ENCODE measurements around the gene COMMD7. TPM values are rescaled to one million over a fixed set of nuclear protein-coding genes. Genes with fewer than 3 reads are reported as not detected.

COMMD7 gene
- total RNA-seq, 1 donor from 2014 or later: 35.2 TPM

DNA sequence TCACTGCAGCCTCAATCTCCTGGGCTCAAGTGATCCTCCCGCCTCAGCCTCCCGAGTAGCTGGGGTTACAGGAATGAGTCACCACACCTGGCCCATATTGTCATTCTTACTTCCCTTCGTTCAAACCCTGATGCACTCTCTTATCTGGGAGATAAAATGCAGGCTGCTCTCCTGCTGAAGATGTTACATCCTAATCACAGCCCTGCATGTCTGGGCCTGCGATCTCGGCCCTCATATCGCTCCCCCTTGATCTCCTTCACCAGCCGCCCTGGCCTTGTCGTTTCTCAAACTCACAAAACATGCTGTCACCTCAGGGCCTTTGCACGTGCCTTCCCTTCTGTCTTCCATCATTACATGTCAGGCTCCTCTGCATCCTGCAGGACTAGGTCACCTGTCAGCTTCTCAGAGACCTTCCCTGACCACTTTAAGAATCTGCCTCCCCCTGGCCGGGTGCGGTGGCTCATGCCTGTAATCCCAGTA lies 60.7 kb downstream of the COMMD7 start:
- DNase-seq (ENCODE audit: extremely low read depth, low read depth, low spot score): no peak

DNA sequence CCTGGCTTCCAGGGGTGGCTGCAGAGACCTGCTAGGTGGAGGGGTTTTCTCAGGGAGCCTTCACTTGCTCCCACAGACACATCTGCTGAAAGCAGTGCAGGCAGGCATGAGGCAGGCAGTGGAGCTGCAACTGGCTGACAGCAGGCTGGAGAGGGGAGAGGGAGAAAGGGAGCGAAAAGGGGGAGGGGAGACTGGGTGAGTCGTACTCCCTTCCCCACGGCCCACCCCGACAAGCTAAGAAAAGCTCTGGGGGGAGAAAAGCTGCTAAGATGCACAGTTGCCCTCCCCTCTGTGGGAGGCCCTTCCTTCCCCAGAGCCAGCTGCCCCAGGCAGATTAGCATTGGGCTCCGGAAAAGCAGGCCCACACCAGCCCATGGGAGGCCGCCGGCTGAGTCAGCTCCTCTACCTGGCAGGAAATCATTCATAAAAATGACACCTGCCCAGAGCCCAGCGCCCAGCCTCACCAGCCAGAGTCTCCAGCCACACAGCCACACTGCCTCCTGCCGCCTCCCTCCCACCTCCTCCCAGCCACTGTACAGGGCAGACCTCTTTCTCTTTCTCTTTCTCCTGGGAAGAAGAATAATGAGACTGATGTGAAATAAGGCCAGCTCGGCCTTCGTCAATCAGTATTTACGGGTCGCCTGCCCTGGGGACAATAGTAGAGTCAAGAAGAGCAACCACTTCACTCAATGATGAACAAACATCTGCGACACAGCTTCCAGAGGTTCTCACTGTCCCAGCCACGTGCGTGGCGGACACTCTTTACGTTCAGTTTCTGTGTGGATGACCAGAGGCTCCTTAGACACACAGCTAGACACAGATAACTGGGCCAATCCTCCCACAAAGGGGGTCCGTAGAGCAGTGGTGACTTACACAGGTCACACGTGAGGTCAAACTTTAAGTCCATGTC lies 61.8 kb downstream of the COMMD7 start:
- no peak for DNase-seq (ENCODE audit: extremely low read depth, low read depth, low spot score)

DNA sequence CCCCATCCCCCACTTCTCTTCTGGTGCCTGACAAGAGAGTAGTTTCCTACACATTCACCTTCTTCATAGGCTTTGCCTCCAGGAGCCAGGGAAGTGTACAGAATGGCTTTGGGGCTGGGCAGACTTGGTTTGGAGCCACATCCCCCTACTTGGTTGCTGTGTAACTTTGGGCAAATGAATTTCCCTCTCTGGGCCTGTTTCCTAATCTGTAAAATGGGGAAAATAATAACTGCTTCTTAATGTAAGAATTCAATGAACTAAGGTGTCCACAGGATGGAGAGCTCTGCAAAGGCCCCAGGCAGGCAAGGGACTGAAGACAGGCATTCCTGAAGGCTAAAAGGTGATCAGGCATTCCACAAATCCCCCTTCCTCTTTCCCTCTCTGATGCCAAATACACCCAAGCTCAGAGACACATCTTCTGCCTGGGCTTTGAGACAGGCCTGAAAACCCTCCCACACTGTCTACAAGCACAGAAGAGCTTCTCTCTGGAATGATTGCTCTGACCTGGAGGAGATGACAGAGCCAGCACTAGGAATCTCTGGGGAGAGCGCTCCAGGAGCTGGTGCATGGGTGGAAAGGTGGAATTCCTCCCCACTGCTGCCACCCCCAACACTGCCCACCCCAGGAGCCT lies 62.6 kb downstream of the COMMD7 start:
- no peak for DNase-seq (ENCODE audit: extremely low read depth, low read depth, low spot score)

DNA sequence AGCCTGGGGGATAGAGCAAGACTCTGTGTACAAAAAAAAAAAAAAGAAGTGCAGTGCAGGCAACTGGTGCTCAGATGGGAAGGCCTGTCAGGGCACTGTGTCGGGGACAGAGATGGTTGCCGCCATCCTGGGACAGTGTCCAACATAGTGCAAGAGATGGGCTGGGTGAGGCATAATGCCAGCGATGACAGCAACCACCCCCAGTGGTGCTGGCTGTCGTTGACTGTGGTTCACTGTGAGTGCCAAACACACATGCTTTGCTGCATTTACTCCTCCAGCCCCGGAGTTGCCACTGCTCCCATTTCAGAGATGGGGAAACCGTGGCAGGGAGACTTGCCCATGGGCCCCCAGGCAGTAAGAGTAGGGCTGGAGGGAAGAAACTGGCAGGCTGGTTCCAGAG lies 64.3 kb downstream of the COMMD7 start:
- DNase-seq (ENCODE audit: extremely low read depth, low read depth, low spot score): no peak

DNA sequence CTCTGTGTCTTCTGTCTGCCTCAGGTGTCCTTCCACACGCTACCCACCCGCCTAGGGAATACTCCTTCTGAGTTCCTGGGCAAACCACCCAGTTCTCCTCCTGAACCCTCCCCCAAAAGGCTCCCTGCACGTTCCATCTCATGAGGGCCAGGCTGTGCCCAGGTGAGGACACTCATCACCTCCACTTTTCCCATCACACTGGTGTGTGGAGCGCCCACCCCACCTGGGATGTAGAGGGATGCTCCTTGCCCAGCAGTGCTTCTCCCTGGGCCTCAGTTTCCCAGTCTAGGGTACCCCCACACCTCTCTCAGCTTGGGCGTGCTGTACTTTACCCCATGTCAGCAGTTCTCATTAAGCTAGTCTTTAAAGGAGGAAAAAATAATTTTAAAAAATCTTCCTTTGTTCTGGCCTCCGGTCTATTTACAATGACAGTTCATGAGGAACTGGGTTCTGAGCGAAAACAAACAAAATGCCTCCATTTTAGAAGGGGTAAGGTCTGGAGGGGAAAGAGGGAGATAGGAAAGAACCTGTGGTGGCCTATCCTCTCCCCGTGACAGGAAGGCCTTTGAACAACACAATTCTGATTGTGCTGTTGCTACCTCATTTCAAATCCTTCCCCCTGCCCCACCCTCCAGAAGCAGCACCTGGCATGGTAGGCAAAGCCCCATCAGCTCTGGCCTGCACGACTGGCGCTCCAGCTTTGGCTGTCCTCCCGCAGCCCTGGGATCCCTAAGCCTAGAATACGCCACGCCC lies 67.9 kb downstream of the COMMD7 start:
- no peak for DNase-seq (ENCODE audit: extremely low read depth, low read depth, low spot score)

DNA sequence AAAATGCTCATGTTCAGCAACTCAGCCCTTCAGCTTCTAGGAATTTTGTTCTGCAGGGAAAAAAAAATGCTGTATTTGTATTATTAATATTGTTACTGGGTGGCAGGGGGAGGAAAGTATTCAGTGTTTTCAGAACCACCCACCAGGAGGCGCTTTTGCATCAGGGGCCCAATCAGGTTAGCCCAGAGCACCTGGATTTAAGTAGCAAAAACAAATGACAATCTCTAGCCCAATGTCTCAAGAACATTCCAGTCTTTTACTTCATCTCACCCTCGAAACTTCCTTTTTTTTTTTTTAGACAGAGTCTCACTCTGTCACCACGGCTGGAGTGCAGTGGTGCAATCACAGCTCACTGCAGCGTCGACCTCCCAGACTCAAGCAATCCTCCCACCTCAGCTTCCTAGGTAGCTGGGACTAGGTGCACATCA lies 68.9 kb downstream of the COMMD7 start:
- no peak for DNase-seq (ENCODE audit: extremely low read depth, low read depth, low spot score)

DNA sequence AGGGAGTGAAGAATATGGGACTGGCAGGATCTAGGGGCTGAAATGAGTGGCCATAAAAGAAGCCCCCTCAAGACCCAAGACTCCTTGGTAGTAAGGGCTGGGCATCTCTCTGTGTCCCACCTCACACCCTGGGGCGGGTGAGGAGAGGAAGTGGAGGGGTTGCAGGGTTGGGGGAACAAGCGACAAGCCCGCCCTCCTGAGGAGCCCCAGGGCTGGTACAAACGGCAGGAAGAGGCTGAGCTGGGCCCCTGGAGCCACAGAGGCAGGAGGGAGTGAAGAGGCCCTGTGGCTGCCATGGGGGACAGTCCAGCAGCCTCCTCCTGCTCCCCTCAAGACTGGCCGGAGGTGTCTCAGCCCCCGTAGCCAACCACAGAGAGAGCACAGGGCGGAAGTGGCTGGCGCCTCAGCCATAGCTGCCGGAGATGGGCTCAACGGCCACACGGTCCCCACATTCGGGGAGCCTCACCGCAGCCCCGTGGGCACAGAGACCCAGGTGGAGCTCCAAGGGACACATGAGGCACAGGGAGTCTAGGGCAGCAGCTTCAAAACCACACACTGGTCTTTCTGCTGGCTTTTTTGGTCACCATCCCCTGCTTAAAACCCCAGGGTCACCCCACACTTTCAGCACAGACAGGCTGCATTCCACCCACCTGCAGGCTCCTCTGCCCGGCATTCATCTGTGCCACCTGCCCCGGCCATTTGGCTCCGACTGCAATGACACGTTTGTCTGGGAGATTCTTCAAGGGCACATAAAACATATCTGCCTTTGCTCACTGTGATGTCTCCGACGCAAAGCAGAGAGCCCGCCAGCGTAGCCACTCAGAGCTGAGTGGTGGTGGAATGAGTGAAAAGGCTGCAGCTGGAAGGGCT lies 70.0 kb downstream of the COMMD7 start:
- DNase-seq (ENCODE audit: extremely low read depth, low read depth, low spot score): no peak

DNA sequence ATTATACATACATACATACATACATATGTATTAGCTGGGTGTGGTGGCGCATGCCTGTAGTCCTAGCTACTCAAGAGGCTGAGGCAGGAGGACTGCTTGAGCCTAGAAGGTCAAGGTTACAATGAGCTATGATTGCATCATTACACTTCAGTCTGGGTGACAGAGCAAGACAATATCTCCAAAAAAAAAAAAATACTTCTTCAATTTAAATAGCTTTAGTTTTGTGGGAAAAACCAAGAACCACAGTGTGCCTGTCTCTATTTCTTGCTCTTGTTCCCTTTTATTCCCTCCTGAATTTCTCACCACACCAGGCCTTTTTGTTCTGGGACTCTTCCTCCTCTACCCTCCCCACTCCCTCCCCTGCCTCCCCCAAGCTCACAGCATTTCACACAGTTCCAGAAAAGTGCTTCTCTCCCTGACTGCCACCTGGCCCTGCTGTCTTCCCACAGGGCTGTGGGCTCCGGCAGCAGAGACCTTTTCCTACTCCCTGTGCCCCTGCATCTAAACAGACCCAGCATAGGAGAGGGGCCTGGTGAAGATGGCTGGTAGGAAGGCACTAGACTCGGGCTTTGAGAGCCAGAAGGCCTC lies 70.8 kb downstream of the COMMD7 start:
- no peak for DNase-seq (ENCODE audit: extremely low read depth, low read depth, low spot score)

DNA sequence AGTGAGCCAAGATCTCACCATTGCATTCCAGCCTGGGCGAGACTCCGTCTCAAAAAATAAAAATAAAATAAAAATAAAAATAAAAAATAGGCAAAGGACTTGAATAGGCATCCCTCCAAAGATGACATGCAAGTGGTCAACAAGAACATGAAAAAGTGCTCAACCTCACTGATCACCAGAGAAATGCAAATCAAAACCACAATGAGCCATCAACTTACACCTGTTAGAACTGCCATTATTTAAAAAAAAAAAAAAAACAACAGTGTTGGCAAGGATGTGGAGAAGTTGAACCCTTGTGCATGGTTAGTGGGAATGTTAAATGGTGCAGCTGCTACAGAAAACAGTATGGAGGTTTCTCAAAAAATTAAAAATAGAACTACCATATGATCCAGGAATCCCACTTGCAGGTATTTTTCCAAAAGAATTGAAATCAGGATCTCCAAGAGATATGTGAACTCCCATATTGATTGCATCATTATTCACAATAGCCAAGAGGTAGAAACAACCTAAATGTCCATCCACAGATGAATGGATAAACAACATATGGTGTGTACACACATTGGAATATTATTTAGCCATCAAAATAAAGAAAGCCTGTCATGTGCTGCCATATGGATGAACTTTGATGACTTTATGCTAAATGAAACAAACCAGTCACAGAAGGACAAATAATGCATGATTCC lies 72.4 kb downstream of the COMMD7 start:
- DNase-seq (ENCODE audit: extremely low read depth, low read depth, low spot score): no peak

DNA sequence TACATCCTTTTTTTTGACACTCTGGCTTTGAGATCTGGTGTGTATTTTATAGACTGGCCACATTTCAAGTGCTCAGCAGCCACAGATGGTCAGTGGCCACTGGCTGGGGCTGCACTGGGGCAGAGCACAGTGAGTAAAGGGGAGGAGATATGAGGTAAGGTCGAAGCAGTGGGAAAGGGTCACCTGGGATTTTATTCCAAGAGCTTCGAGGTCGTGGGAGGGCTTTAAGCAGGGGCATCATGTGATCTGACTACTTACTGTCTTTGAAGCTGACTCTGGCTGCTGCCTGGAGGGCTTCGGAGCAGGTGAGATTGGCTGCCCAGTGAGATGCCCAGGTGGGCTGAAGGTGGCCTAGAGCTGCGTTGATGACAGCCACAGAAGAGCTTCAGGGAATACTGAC lies 76.2 kb downstream of the COMMD7 start:
- DNase-seq (ENCODE audit: extremely low read depth, low read depth, low spot score): no peak

DNA sequence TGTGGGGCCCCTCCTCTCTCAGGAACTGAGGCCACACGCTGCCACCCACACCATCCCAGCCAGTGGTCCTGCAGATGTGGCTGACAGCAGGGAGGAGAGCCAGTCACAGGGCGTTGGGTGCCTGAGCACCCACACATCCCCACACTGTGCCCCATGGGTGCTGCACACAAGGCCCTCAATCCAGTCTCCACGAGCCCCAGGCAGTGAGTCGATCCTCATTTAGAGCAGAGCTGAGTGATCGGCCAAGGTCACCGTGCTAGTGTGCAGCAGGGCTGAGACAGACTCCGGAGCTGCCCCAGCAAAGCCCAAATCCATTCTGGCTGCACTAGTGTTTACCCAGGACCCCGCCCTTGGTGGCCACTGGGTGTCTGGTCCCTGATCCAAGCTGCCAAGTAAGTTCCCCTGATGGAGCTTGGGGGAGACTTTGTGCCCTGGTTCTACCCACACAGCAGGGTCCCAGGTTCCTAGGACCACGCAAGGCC lies 78.5 kb downstream of the COMMD7 start:
- DNase-seq (ENCODE audit: extremely low read depth, low read depth, low spot score): no peak

DNA sequence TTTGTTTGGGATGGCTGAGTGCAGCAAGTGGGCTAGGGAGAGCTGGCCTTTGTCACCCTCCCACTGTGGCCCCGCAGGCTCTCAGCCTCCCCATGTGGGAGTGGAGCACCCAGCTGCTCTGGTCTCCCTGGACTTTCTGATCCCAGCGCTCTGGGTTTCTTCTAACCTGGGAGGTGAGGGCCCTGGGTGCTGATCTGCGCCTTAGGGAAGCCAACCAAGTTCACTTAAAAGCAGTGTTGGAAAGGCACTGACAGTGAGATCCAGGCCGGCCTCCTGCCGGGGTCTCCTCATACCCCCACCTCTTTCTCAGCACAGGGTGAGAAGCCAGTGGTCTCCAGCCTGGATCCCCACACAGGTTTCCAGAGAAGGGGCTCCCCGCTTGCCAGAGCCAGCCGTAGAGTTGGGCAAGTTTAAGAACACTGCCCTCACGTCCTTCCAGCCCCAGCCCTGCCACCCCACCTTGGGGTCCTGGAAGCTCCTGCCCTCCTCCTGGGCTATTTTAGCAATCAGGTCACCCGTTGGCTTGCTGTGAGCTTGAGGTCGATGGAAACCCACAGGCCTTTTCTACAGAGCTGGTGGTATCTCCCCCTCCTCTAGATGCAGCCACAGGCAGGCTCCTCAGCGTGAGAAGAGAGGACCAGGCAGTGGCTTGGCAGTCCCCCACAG lies 79.1 kb downstream of the COMMD7 start:
- no peak for DNase-seq (ENCODE audit: extremely low read depth, low read depth, low spot score)

DNA sequence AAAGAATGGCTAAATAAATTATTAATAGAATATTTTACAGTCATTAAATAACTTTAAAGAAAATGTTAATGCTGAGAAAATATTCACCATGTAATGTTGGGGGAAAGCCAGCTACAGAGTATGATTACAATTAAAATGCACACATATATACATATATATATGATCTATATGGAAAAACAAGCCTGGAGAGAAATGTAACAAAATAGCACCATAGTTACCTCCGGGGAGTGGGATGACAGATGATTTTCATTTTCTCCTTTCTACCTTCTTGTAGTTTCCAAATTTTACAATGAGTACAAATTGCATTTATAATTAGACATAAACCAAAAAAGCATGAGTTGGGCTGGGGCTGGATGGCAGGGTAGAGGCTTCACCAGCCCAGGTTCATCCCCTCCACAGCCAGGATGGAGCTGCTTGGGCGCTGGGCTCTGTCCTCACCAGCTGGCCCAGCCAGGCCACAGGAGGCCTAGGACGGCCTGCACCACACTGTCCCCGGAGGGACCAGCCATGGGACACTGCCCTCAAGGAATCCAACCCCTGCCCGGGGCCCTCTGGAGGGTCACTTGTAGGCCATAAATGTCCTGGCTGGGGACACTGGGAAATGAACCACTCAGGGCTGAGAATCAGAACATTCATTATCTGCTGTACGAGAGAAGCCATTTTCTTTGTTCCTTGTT lies 79.8 kb downstream of the COMMD7 start:
- no peak for DNase-seq (ENCODE audit: extremely low read depth, low read depth, low spot score)

DNA sequence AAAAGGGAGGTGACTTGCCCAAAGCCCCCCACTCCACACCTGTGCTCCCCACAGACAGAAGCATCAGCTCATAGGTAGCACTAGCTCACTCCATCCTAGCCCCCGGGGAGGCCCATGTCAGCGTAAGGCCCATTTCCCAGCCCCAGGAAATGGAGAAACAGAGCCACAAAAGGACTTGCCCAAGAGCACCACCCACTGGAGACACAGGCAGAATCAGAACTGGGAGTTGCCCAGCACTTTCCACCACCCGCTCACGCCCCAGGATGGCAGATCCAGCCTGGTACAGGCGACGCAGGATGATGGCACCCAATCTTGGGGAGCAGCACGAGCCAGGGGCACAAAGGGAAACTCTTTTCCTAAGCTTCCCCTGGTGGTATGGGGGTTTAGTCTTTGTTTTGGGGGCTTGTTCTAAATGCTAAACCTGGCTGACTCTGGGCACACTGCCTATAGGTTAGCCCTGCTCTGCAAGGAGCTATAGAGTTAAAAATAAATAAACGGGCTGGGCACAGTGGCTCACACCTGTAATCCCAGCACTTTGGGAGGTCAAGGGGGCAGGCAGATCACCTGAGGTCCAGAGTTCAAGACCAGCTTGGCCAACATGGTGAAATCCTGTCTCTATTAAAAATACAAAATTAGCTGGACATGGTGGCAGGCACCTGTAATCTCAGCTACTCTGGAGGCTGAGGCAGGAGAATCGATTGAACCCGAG lies 81.3 kb downstream of the COMMD7 start:
- no peak for DNase-seq (ENCODE audit: extremely low read depth, low read depth, low spot score)

DNA sequence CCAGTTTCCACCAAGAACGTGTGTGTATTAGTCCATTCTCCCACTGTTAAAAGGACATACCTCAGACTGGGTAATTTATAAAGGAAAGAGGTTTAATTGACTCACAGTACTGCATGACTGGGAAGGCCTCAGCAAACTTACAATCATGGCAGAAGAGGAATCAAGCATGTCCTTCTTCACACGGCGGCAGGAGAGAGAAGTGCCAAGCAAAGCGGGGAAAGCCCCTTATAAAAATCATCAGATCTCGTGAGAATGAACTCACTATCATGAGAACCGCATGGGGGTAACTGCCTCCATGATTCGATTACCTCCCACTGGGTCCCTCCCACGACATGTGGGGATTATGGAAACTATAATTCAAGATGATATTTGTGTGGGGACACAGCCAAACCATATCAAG lies 82.6 kb downstream of the COMMD7 start:
- no peak for DNase-seq (ENCODE audit: extremely low read depth, low read depth, low spot score)

DNA sequence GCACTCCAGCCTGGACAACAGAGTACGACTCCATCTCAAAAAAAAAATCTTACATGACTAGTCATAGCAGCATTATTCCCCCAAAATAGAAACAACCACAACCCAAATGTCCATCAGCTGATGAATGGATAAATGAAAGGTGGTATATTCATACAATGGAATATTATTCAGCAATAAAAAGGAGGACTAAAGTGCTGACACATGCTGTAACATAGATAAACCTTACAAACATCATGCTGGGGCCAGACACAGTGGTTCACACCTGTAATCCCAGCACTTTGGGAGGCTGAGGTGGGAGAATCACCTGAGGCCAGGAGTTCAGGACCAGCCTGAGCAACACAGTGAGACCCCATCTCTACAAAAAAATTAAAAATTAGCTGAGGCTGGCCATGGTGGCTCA lies 86.4 kb downstream of the COMMD7 start:
- DNase-seq (ENCODE audit: extremely low read depth, low read depth, low spot score): no peak

DNA sequence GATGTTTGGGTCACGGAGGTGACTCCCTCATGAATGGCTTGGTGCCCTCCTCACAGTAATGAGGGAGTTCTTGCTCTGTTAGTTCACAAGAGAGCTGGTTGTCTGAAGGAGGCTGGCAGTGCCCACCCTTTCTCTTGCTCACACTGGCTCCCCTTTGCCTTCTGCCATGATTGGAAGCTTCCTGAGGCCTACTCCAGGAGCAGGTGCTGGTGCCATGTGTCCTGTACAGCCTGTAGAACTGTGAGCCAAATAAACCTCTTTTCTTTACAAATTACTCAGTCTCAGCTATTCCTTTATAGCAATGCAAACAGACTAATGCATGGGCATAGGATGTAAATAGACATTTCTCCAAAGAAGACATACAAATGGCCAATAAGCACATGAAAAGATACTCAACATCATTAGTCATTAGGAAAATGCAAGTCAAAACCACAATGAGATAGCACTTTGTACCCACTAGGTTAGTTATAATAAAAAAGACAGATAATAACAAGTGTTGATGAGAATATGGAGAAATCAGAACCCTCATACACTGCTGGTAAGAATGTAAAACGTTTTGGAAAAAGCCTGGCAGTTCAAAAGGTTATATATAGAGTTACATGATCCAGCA lies 87.3 kb downstream of the COMMD7 start:
- DNase-seq (ENCODE audit: extremely low read depth, low read depth, low spot score): no peak
